ENCODE results near the gene CDKN1C.

- TF ChIP-seq, protein P1, sequence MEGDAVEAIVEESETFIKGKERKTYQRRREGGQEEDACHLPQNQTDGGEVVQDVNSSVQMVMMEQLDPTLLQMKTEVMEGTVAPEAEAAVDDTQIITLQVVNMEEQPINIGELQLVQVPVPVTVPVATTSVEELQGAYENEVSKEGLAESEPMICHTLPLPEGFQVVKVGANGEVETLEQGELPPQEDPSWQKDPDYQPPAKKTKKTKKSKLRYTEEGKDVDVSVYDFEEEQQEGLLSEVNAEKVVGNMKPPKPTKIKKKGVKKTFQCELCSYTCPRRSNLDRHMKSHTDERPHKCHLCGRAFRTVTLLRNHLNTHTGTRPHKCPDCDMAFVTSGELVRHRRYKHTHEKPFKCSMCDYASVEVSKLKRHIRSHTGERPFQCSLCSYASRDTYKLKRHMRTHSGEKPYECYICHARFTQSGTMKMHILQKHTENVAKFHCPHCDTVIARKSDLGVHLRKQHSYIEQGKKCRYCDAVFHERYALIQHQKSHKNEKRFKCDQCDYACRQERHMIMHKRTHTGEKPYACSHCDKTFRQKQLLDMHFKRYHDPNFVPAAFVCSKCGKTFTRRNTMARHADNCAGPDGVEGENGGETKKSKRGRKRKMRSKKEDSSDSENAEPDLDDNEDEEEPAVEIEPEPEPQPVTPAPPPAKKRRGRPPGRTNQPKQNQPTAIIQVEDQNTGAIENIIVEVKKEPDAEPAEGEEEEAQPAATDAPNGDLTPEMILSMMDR (IDR thresholded peaks at IDR 0.05; ENCODE audit: insufficient read depth, low read length), result no peak
- TF ChIP-seq REST (IDR thresholded peaks at IDR 0.05; ENCODE audit: insufficient replicate concordance, low read depth) (no peak), SPI1 (IDR thresholded peaks at IDR 0.05; ENCODE audit: borderline replicate concordance, low read depth) (no peak), POLR2AphosphoS5 (IDR thresholded peaks at IDR 0.05; ENCODE audit: low read depth) (no peak)
Measured at GRCh38 chr11:2857918-2858317, 27.7 kb downstream of the CDKN1C start.
